GM12878 (cell line): Measurements from ENCODE around the gene ETV3L. TPM values are rescaled to one million over a fixed set of nuclear protein-coding genes. Genes with fewer than 3 reads are reported as not detected.

ENCODE experiments used
- ATAC-seq: fragments of 200-7000 bp; cut with Tn5 transposase; 3 replicates; pipeline ENCODE4 v1.9.1; 2020; ENCODE audit warnings: mild to moderate bottlenecking, moderate library complexity
- BruUV-seq: library from RNA; stranded (reverse); fragments of 400-500 nt; replicated peaks from 2 replicates; lab custom pipeline; 2021; lab: Mats Ljungman, UMichigan
- CTCF ChIA-PET: fragments of 300-600 bp; sonication (Branson Sonifier 250); formaldehyde crosslinking; extraction: SDS; loops from one replicate; lab custom pipeline; 2021; ENCODE audit warnings: inconsistent platforms; lab: Yijun Ruan, JAX
- POLR2A ChIA-PET: fragments of 350-600 bp; formaldehyde crosslinking; extraction: SDS; loops from one replicate; lab custom pipeline; 2021; ENCODE audit warnings: inconsistent platforms; lab: Charles Lee
- RAD21 ChIA-PET: fragments of 300-600 bp; sonication (Branson Sonifier 250); formaldehyde crosslinking; loops from one replicate; lab custom pipeline; 2023; ENCODE audit warnings: antibody characterized with exemption; ENCODE audit not compliant: unreplicated experiment; lab: Charles Lee
- SMC1A ChIA-PET: fragments of 300-600 bp; sonication (Branson Sonifier 250); formaldehyde crosslinking; loops from one replicate; lab custom pipeline; 2023; ENCODE audit not compliant: unreplicated experiment, uncharacterized antibody; lab: Charles Lee
- DNase-seq: peaks from one replicate; pipeline ENCODE4 v3.0.0-alpha.2; 2011; ENCODE audit warnings: low read depth, low spot score
- FAIRE-seq: peaks from 3 replicates; lab custom pipeline; 2011; peaks lifted over from hg19 to GRCh38; lab: Jason Lieb, UNC
- H2AFZ ChIP-seq: 2 replicates; pipeline ENCODE4 v1.6.0; 2011; ENCODE audit warnings: low read depth, low read length, control low read depth; ENCODE audit not compliant: control insufficient read depth
- H3K27ac ChIP-seq: 2 replicates; pipeline ENCODE4 v1.5.1; 2011; ENCODE audit warnings: control low read depth; ENCODE audit not compliant: control insufficient read depth, insufficient read depth
- H3K27me3 ChIP-seq, 2 experiments: replicated peaks in 1 of 2; 2 replicates each; pipeline versions ENCODE4 v1.6.0 to v1.6.1; 2011; ENCODE audit warnings: low read length in 1 of 2; ENCODE audit not compliant: control insufficient read depth in 2 of 2, insufficient read depth in 2 of 2
- H3K36me3 ChIP-seq, 2 experiments: 2 replicates each; pipeline ENCODE4 v1.5.1; 2011; ENCODE audit warnings: low read length in 1 of 2; ENCODE audit not compliant: control insufficient read depth in 2 of 2, insufficient read depth in 2 of 2
- H3K4me1 ChIP-seq: 2 replicates; pipeline ENCODE4 v1.6.1; 2011; ENCODE audit warnings: mild to moderate bottlenecking, low read length, moderate library complexity, mixed read lengths; ENCODE audit not compliant: control insufficient read depth, insufficient read depth
- H3K4me2 ChIP-seq: 2 replicates; pipeline ENCODE4 v1.6.0; 2011; ENCODE audit warnings: control low read depth; ENCODE audit not compliant: control insufficient read depth, insufficient read depth
- H3K4me3 ChIP-seq: fragments of 200-600 bp; sonication (generic); 2 replicates; pipeline ENCODE4 v1.5.1; 2016
- H3K79me2 ChIP-seq: 2 replicates; pipeline ENCODE4 v1.6.0; 2011; ENCODE audit warnings: low read length; ENCODE audit not compliant: control insufficient read depth, insufficient read depth
- H3K9ac ChIP-seq: 2 replicates; pipeline ENCODE4 v1.8.0; 2011; ENCODE audit warnings: low read length, control low read depth, mixed read lengths; ENCODE audit not compliant: control insufficient read depth, insufficient read depth
- H3K9me3 ChIP-seq: replicated peaks from 3 replicates; pipeline ENCODE4 v1.5.1; 2011; ENCODE audit warnings: mild to moderate bottlenecking, low read length; ENCODE audit not compliant: control insufficient read depth, insufficient read depth
- H4K20me1 ChIP-seq: 2 replicates; pipeline ENCODE4 v1.6.0; 2011; ENCODE audit not compliant: control insufficient read depth, insufficient read depth
- CBX3 ChIP-seq: fragments of 200-600 bp; sonication (generic); IDR thresholded peaks from 2 replicates; pipeline ENCODE4 v1.6.1; 2016; ENCODE audit warnings: low read depth, borderline replicate concordance
- E2F8 ChIP-seq: fragments of 450-650 bp; IDR thresholded peaks from 2 replicates; pipeline ENCODE4 v1.6.1; 2018; ENCODE audit warnings: mild to moderate bottlenecking, low read depth, moderate library complexity; ENCODE audit not compliant: partially characterized antibody
- ELK1 ChIP-seq: IDR thresholded peaks from 2 replicates; pipeline ENCODE4 v1.6.1; 2012; ENCODE audit warnings: low read depth, low read length, improper control_type of control experiment
- GATAD2B ChIP-seq: fragments of 450-650 bp; conservative IDR thresholded peaks from 2 replicates; pipeline ENCODE4 v1.6.1; 2017; ENCODE audit warnings: low read depth, mild to moderate bottlenecking, moderate library complexity
- HDAC2 ChIP-seq: fragments of 200-600 bp; sonication (generic); IDR thresholded peaks from 2 replicates; pipeline ENCODE4 v1.6.1; 2017
- PKNOX1 ChIP-seq: fragments of 450-650 bp; IDR thresholded peaks from 2 replicates; pipeline ENCODE4 v1.6.1; 2016; ENCODE audit warnings: mild to moderate bottlenecking
- SIN3A ChIP-seq: IDR thresholded peaks from 2 replicates; pipeline ENCODE4 v1.6.1; 2012; ENCODE audit warnings: low read depth, low read length, improper control_type of control experiment
- SPI1 ChIP-seq: IDR thresholded peaks from 2 replicates; pipeline ENCODE4 v1.6.1; 2011; ENCODE audit warnings: low read depth, mild to moderate bottlenecking, low read length, moderate library complexity, borderline replicate concordance; ENCODE audit not compliant: insufficient read depth
- TCF7 ChIP-seq: IDR thresholded peaks from 2 replicates; pipeline ENCODE4 v1.6.1; 2014; ENCODE audit warnings: antibody characterized with exemption, borderline replicate concordance
- ZNF384 ChIP-seq: IDR thresholded peaks from 2 replicates; pipeline ENCODE4 v1.6.1; 2012; ENCODE audit warnings: low read depth, mild to moderate bottlenecking, low read length, improper control_type of control experiment, borderline replicate concordance
- WGBS: methylation state at CpG from one replicate; pipeline ENCODE4 v1.1.6; 2016; ENCODE audit warnings: low lambda C conversion rate; ENCODE audit not compliant: insufficient replicate concordance, insufficient coverage; ENCODE audit errors: missing lambda C conversion rate; 5-methylcytosine and 5-hydroxymethylcytosine counted together
- in situ Hi-C: fragments of 300-500 bp; cut with MboI; formaldehyde crosslinking; loops from 9 replicates; pipeline ENCODE4 v1.14.3; 2018; ENCODE audit warnings: mixed read lengths
- intact Hi-C: fragments of 100-400 bp; cut with micrococcal nuclease; formaldehyde crosslinking; loops from one replicate; pipeline ENCODE4 v1.14.2; 2022; ENCODE audit not compliant: unreplicated experiment
- polyA plus RNA-seq, 11 experiments: library from polyadenylated mRNA; depleted of rRNA in 4 of 11; unstranded in 6 of 11; stranded (reverse) in 5 of 11; fragments of >200 nt; fragmentation: Nextera tagmentation in 4 of 11; fragmentation: Illumina TruSeq in 1 of 11; extraction: Ambion mirVana in 4 of 11; extraction: Trizol in 1 of 11; gene quantifications; 1 replicate in 1 of 11; 2 replicates in 10 of 11; pipeline versions ENCODE4 v1.2.1 to v1.2.3, GENCODE V29; 2011 to 2016; ENCODE audit warnings: inconsistent platforms in 2 of 11, missing spikeins in 2 of 11, low read depth in 1 of 11
- total RNA-seq, 4 experiments: library from RNA; depleted of rRNA in 3 of 4; stranded (reverse); fragments of >200 nt in 3 of 4; fragmentation: Illumina TruSeq in 1 of 4; extraction: Trizol in 1 of 4; gene quantifications; 2 replicates each; pipeline versions ENCODE4 v1.2.1 to v1.2.3, GENCODE V29; 2013 to 2021

The ETV3L gene
- total and polyA plus RNA-seq, 10 of the 15 experiments (the other 5 are each of a cell fraction or from before 2014, with no cell fraction given) = 0.03 to 1.3 (median 0.44) TPM

GRCh38 chr1:157080714-157081113 lies 18.9 kb downstream of the ETV3L start (continued):
- TF ChIP-seq TCF7 = no peak
- TF ChIP-seq CBX3 = no peak
- TF ChIP-seq HDAC2 = no peak
- TF ChIP-seq SPI1 = no peak
- no peak for TF ChIP-seq ZNF384
- no peak for TF ChIP-seq ELK1
- no peak for TF ChIP-seq GATAD2B
- TF ChIP-seq E2F8 = no peak

GRCh38 chr1:157077394-157077793 lies 22.2 kb downstream of the ETV3L start:
- SMC1A ChIA-PET = interaction anchor here (0.8 kb wide), 1 partner anchor 64 kb away, joined by 3 read pairs; no protein-coding TSS in a partner anchor
- no peak overlapping the region for H3K9ac ChIP-seq
- no peak for DNase-seq
- no peaks in the 10 kb centered on the region for H3K79me2 ChIP-seq
- H3K27ac ChIP-seq = no peak overlapping the region
- H3K4me2 ChIP-seq = no peak overlapping the region
- TF ChIP-seq PKNOX1 (no peak), SIN3A (no peak)
- TF ChIP-seq, all 136 proteins: peak for 0
- FAIRE-seq (no peak), ATAC-seq (no peak)
- ChIA-PET RAD21 (no interaction called here), POLR2A (interaction anchor here (0.6 kb wide), 1 partner anchor 239 kb away, joined by 3 read pairs; no protein-coding TSS in a partner anchor), CTCF (interaction anchor here (1.4 kb wide), 1 partner anchor 13 kb away, joined by 7 read pairs; no protein-coding TSS in a partner anchor)
- Histone ChIP-seq H3K36me3 (no peaks in the 10 kb centered on the region), H3K27me3 (no peaks in the 10 kb centered on the region), H3K4me3 (no peak overlapping the region), H3K4me1 (no peaks in the 10 kb centered on the region), H4K20me1 (no peaks in the 10 kb centered on the region), H3K9me3 (no peaks in the 10 kb centered on the region), H2AFZ (no peak overlapping the region)
- in situ Hi-C loops = no loop called here
- BruUV-seq = no TSS peak
- intact Hi-C loops = no loop called here
- 40% methylated on average over 1 of the region's 1 CpG for WGBS
